CD14-positive monocyte (primary cell): ENCODE results near the gene ECM1. TPM values are rescaled to one million over a fixed set of nuclear protein-coding genes. Genes with fewer than 3 reads are reported as not detected.
A peak's percentile ranks its signal among the peaks of the same experiment; 100 is the strongest.

Source experiments
- DNase-seq, 3 donors: peaks; one replicate each; pipeline ENCODE4 v3.0.0-alpha.2; 2011 to 2022
- H2AFZ ChIP-seq: 2 replicates; pipeline ENCODE4 v1.6.0; 2012; ENCODE audit warnings: mild to moderate bottlenecking, low read depth, low read length, inconsistent platforms; ENCODE audit not compliant: insufficient read depth, poor library complexity, severe bottlenecking
- H3K27ac ChIP-seq, 2 donors: 1 replicate in 1 of 2; 2 replicates in 1 of 2; pipeline ENCODE4 v1.5.1; 2012 to 2013; ENCODE audit warnings: low read length in 2 of 2, control low read depth in 1 of 2, inconsistent platforms in 1 of 2, low read depth in 1 of 2, mild to moderate bottlenecking in 1 of 2
- H3K27me3 ChIP-seq, 2 donors: one replicate each; pipeline versions ENCODE4 v1.6.0 to v1.6.1; 2011 to 2013; ENCODE audit warnings: low read length in 2 of 2; ENCODE audit not compliant: control insufficient read depth in 2 of 2, insufficient read depth in 2 of 2
- H3K36me3 ChIP-seq, 2 donors: replicated peaks in 1 of 2; 1 replicate in 1 of 2; 2 replicates in 1 of 2; pipeline versions ENCODE4 v1.5.1 to v1.6.1; 2012 to 2013; ENCODE audit warnings: low read length in 2 of 2, control low read depth in 1 of 2, inconsistent platforms in 1 of 2, mild to moderate bottlenecking in 1 of 2; ENCODE audit not compliant: insufficient read depth in 2 of 2, control insufficient read depth in 1 of 2
- H3K4me1 ChIP-seq, 2 donors: 1 replicate in 1 of 2; 2 replicates in 1 of 2; pipeline versions ENCODE4 v1.5.1 to v1.6.1; 2012 to 2013; ENCODE audit warnings: low read length in 2 of 2, control low read depth in 1 of 2, inconsistent platforms in 1 of 2, mild to moderate bottlenecking in 1 of 2, moderate library complexity in 1 of 2; ENCODE audit not compliant: insufficient read depth in 2 of 2, control insufficient read depth in 1 of 2
- H3K4me2 ChIP-seq: replicated peaks from 2 replicates; pipeline ENCODE3; 2012; ENCODE audit warnings: low read length, moderate library complexity, mild to moderate bottlenecking; ENCODE audit not compliant: poor library complexity, severe bottlenecking; ENCODE audit errors: extremely low read depth
- H3K4me3 ChIP-seq, 3 experiments: fragments of 200-600 bp in 1 of 3; sonication (generic) in 1 of 3; replicated peaks in 1 of 3; 1 replicate in 2 of 3; 2 replicates in 1 of 3; pipeline ENCODE4 v1.5.1; 2011 to 2013; ENCODE audit warnings: low read length in 3 of 3, mild to moderate bottlenecking in 3 of 3, control low read depth in 2 of 3, low read depth in 2 of 3, inconsistent platforms in 1 of 3, moderate library complexity in 1 of 3
- H3K79me2 ChIP-seq: 2 replicates; pipeline ENCODE4 v1.6.0; 2012; ENCODE audit warnings: mild to moderate bottlenecking, control low read depth, inconsistent platforms, low read length, moderate library complexity; ENCODE audit not compliant: insufficient read depth
- H3K9ac ChIP-seq: 2 replicates; pipeline ENCODE4 v1.6.0; 2017; ENCODE audit warnings: low read length, mild to moderate bottlenecking; ENCODE audit not compliant: insufficient read depth, poor library complexity, severe bottlenecking
- H3K9me3 ChIP-seq, 2 donors: replicated peaks in 1 of 2; 1 replicate in 1 of 2; 2 replicates in 1 of 2; pipeline versions ENCODE4 v1.5.1 to v1.6.1; 2012 to 2013; ENCODE audit warnings: low read length in 2 of 2, control low read depth in 1 of 2; ENCODE audit not compliant: control insufficient read depth in 1 of 2, insufficient read depth in 1 of 2
- H4K20me1 ChIP-seq: 2 replicates; pipeline ENCODE4 v1.6.0; 2012; ENCODE audit warnings: mild to moderate bottlenecking, low read length, control low read depth, moderate library complexity; ENCODE audit not compliant: insufficient read depth
- H3K27ac Mint-ChIP-seq, 7 donors: one replicate each; pipeline ENCODE4 v1.8.0; 2020; ENCODE audit warnings: mild to moderate bottlenecking in 7 of 7, mixed read lengths in 7 of 7, moderate library complexity in 6 of 7, inconsistent platforms in 2 of 7
- H3K27me3 Mint-ChIP-seq, 3 donors: one replicate each; pipeline ENCODE4 v1.8.0; 2021 to 2022; ENCODE audit warnings: low read depth in 3 of 3, mild to moderate bottlenecking in 3 of 3, mixed read lengths in 3 of 3, moderate library complexity in 3 of 3, inconsistent platforms in 1 of 3
- H3K36me3 Mint-ChIP-seq, 2 donors: one replicate each; pipeline ENCODE4 v1.8.0; 2020; ENCODE audit warnings: mixed read lengths in 2 of 2, inconsistent platforms in 1 of 2, mild to moderate bottlenecking in 1 of 2
- H3K4me1 Mint-ChIP-seq: one replicate; pipeline ENCODE4 v1.8.0; 2020; ENCODE audit warnings: mild to moderate bottlenecking, mixed read lengths
- H3K4me3 Mint-ChIP-seq, 2 donors: one replicate each; pipeline ENCODE4 v1.8.0; 2020; ENCODE audit warnings: mild to moderate bottlenecking in 2 of 2, mixed read lengths in 2 of 2, moderate library complexity in 1 of 2
- H3K9me3 Mint-ChIP-seq, 7 donors: one replicate each; pipeline ENCODE4 v1.8.0; 2020 to 2022; ENCODE audit warnings: mixed read lengths in 7 of 7, mild to moderate bottlenecking in 6 of 7, moderate library complexity in 6 of 7, inconsistent platforms in 2 of 7
- WGBS: methylation state at CpG from one replicate; pipeline ENCODE4 v1.1.5; 2013; ENCODE audit warnings: missing lambda C conversion rate; ENCODE audit not compliant: insufficient coverage; 5-methylcytosine and 5-hydroxymethylcytosine counted together
- intact Hi-C, 2 donors: fragments of 100-400 bp; cut with micrococcal nuclease; formaldehyde crosslinking; loops; one replicate each; pipeline versions ENCODE4 v1.15.0 to v1.15.1; 2023
- polyA plus RNA-seq, 3 donors: library from polyadenylated mRNA; depleted of rRNA in 1 of 3; unstranded in 2 of 3; stranded (reverse) in 1 of 3; fragments of 300-500 nt in 2 of 3; fragments of >200 nt in 1 of 3; fragmentation: Illumina TruSeq in 2 of 3; gene quantifications; 1 replicate in 2 of 3; 2 replicates in 1 of 3; pipeline ENCODE4 v1.2.3, GENCODE V29; 2012 to 2021
- TF ChIP-seq, protein P1 (sequence below): fragments of 200-600 bp; IDR thresholded peaks from one replicate; pipeline ENCODE4 v1.8.0; 2022; ENCODE audit warnings: antibody characterized with exemption, mild to moderate bottlenecking

Gene ECM1
- polyA plus RNA-seq, 3 donors = 1.0 TPM; not detected in 2

- H3K27ac Mint-ChIP-seq = no peak overlapping the region
- Histone ChIP-seq H3K4me2 (no peak overlapping the region), H3K27me3 (no peaks in the 10 kb centered on the region), H3K9ac (no peak overlapping the region), H3K9me3 (no peaks in the 10 kb centered on the region), H3K27ac (no peak overlapping the region), H3K4me3 (no peak overlapping the region), H4K20me1 (peaks cover 77% of the 10 kb centered on the region), H3K79me2 (peaks cover 65% of the 10 kb centered on the region), H2AFZ (no peak overlapping the region), H3K36me3 (peaks cover 44 to 66% of the 10 kb centered on the region in 2 donors), H3K4me1 (peaks cover 62 to 64% of the 10 kb centered on the region in 2 donors)
- peaks cover 0 to 4% (median 0%) of the 10 kb centered on the region in 3 donors for H3K27me3 Mint-ChIP-seq
- H3K4me1 Mint-ChIP-seq = peaks cover 56% of the 10 kb centered on the region
- no peak for DNase-seq
- peaks cover 0 to 3% (median 0%) of the 10 kb centered on the region in 7 donors for H3K9me3 Mint-ChIP-seq
- no peak overlapping the region for H3K4me3 Mint-ChIP-seq
- intact Hi-C loops = loop anchor here in 1 of 2 donors (10.0 kb wide), 2 partner anchors 73 to 293 kb away; partner anchors contain the start of genes APH1A and TARS2
- TF ChIP-seq, protein P1, sequence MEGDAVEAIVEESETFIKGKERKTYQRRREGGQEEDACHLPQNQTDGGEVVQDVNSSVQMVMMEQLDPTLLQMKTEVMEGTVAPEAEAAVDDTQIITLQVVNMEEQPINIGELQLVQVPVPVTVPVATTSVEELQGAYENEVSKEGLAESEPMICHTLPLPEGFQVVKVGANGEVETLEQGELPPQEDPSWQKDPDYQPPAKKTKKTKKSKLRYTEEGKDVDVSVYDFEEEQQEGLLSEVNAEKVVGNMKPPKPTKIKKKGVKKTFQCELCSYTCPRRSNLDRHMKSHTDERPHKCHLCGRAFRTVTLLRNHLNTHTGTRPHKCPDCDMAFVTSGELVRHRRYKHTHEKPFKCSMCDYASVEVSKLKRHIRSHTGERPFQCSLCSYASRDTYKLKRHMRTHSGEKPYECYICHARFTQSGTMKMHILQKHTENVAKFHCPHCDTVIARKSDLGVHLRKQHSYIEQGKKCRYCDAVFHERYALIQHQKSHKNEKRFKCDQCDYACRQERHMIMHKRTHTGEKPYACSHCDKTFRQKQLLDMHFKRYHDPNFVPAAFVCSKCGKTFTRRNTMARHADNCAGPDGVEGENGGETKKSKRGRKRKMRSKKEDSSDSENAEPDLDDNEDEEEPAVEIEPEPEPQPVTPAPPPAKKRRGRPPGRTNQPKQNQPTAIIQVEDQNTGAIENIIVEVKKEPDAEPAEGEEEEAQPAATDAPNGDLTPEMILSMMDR = no peak
- H3K36me3 Mint-ChIP-seq = peaks cover 53 to 69% of the 10 kb centered on the region in 2 donors
- 97% methylated on average over 10 of the region's 15 CpGs for WGBS
Observed at GRCh38 chr1:150557813-150558212, 49.9 kb downstream of the ECM1 start.

DNA sequence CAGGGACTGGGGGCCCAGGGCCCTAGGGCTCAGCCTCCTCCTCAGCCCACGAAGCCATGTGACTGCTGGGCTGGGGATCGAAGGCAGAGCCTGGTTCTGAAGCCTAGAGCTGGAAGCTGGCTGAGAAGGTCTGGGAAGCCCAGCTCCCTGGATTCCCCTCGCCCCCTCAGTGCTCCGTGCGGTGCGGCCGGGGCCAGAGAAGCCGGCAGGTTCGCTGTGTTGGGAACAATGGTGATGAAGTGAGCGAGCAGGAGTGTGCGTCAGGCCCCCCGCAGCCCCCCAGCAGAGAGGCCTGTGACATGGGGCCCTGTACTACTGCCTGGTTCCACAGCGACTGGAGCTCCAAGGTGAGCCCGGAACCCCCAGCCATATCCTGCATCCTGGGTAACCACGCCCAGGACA, 50.4 kb downstream of the ECM1 start:
- Histone ChIP-seq H4K20me1 (peaks cover 82% of the 10 kb centered on the region), H3K27ac (no peak overlapping the region), H3K4me2 (no peak overlapping the region), H3K4me3 (no peak overlapping the region), H3K79me2 (peaks cover 64% of the 10 kb centered on the region), H3K9me3 (no peaks in the 10 kb centered on the region), H3K27me3 (no peaks in the 10 kb centered on the region), H2AFZ (no peak overlapping the region), H3K4me1 (peaks cover 62 to 64% of the 10 kb centered on the region in 2 donors), H3K9ac (no peak overlapping the region), H3K36me3 (peaks cover 44 to 66% of the 10 kb centered on the region in 2 donors)
- Mint-ChIP-seq H3K4me1 (peaks cover 56% of the 10 kb centered on the region), H3K27me3 (peaks cover 0 to 2% (median 0%) of the 10 kb centered on the region in 3 donors), H3K27ac (peak overlapping the region in 1 of 7 donors; percentile 60), H3K9me3 (peaks cover 0 to 3% (median 0%) of the 10 kb centered on the region in 7 donors), H3K36me3 (peaks cover 57 to 72% of the 10 kb centered on the region in 2 donors), H3K4me3 (no peak overlapping the region)
- peak in 1 of 3 donors; percentile 17 for DNase-seq
- intact Hi-C loops = loop anchor here in 1 of 2 donors (10.0 kb wide), 2 partner anchors 74 to 294 kb away; partner anchors contain the start of genes APH1A and TARS2
- 87% methylated on average over 11 of the region's 15 CpGs for WGBS
- TF ChIP-seq, protein P1 = no peak
